ENCODE measurements around the gene AHI1.

The AHI1 gene

DNA sequence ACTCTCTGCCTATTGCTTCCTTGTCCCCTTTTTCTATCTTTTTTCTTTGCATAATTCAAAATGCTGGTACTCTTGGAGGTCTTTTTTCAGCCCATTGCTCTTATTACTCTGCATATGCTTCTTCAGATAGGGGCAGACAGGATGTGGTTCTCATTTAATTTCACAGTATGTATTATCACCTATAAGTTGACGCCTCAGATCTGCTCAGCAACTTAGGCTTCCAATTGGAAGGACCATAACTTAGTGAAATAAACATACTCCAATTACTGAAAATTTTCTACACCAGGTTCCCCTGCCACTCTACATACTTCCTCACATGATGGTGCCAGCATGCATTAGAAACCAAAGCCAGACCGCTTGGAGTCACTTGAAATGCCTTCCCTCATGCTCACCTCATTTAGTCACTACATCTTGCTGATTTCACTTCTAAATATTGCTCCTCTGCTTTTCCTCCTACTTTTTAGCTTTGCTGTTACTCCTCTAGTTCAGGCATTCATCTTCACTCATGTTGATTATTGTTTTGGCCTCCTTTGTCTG is 34.5 kb upstream of the AHI1 start:
- H2AK5ac ChIP-seq (ENCODE audit: low read depth, low read length) = no peak overlapping the region
- H3K23ac ChIP-seq (ENCODE audit: low read depth, low read length, poor library complexity) = no peak overlapping the region
- H2BK5ac ChIP-seq (ENCODE audit: low read length) = no peak overlapping the region
- no peak overlapping the region for H3K9ac ChIP-seq (ENCODE audit: low read depth, low read length, poor library complexity)
- H3K79me1 ChIP-seq (ENCODE audit: low read depth, low read length) = no peaks in the 10 kb centered on the region
- H3K27me3 ChIP-seq (ENCODE audit: control insufficient read depth in 3 of 3, insufficient read depth in 3 of 3, low read depth in 1 of 3, low read length in 3 of 3) = peaks cover 0 to 2% (median 0%) of the 10 kb centered on the region in 3 experiments
- H3K4me1 ChIP-seq (ENCODE audit: control insufficient read depth in 2 of 2, insufficient read depth in 1 of 2, low read depth in 1 of 2, low read length in 2 of 2) = no peaks in the 10 kb centered on the region
- no peak overlapping the region for H4K91ac ChIP-seq (ENCODE audit: low read depth, low read length, poor library complexity)
- no peak overlapping the region for H3K14ac ChIP-seq (ENCODE audit: low read length)
- no peak overlapping the region for H2BK12ac ChIP-seq (ENCODE audit: low read length)
- H3K18ac ChIP-seq (ENCODE audit: low read length) = no peak overlapping the region
- no peak overlapping the region for H3K4me3 ChIP-seq (ENCODE audit: low read length in 2 of 2)
- no peak overlapping the region for H3K4me2 ChIP-seq (ENCODE audit: insufficient read depth, low read length, poor library complexity, severe bottlenecking)
- no CpG with 5 or more reads among the region's 2 CpGs for WGBS, 2 donors (ENCODE audit: extremely low coverage in 2 of 2, insufficient read length in 2 of 2, insufficient replicate concordance in 1 of 2)
- no peak overlapping the region for H2BK15ac ChIP-seq (ENCODE audit: low read length)
- DNase-seq (ENCODE audit: low spot score) = no peak
- no peak overlapping the region for H2AFZ ChIP-seq (ENCODE audit: low read length)
- H3K27ac ChIP-seq (replicated peaks; ENCODE audit: low read length) = no peak overlapping the region
- no peaks in the 10 kb centered on the region for H3K9me3 ChIP-seq (replicated peaks in 1 of 2; ENCODE audit: control insufficient read depth in 2 of 2, insufficient read depth in 1 of 2, low read depth in 1 of 2, low read length in 2 of 2)
- H3K4ac ChIP-seq (ENCODE audit: low read length) = no peak overlapping the region
- no peak overlapping the region for H4K8ac ChIP-seq (ENCODE audit: low read depth, low read length)
- H3K36me3 ChIP-seq (replicated peaks in 1 of 2; ENCODE audit: control insufficient read depth in 2 of 2, insufficient read depth in 2 of 2, low read length in 2 of 2) = no peaks in the 10 kb centered on the region
- no peak overlapping the region for H2BK120ac ChIP-seq (ENCODE audit: low read depth, low read length)

DNA sequence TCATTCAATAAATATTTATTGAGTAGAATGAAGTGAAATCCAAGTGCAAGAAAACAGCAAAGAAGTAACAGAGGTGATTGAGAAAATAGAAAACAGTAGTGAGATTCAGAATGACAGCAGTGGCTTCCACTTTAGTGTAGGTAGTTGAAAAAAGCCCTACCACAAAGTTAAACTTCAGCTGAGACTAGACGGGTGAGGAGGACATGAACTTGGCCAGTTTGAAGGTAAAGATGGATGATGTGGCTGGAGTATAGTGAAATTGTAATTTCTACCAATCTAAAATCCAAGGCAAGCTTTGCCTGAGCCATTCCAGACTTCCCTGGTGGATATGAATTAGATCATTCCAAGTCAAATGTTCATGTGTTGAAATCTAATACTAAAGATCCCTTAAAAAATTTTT is 32.6 kb upstream of the AHI1 start:
- no peaks in the 10 kb centered on the region for H3K4me1 ChIP-seq (ENCODE audit: control insufficient read depth in 2 of 2, insufficient read depth in 1 of 2, low read depth in 1 of 2, low read length in 2 of 2)
- no peak overlapping the region for H2BK5ac ChIP-seq (ENCODE audit: low read length)
- DNase-seq (ENCODE audit: low spot score) = no peak
- H3K27ac ChIP-seq (replicated peaks; ENCODE audit: low read length) = no peak overlapping the region
- H2BK15ac ChIP-seq (ENCODE audit: low read length) = no peak overlapping the region
- H3K14ac ChIP-seq (ENCODE audit: low read length) = no peak overlapping the region
- H2AK5ac ChIP-seq (ENCODE audit: low read depth, low read length) = no peak overlapping the region
- H2BK12ac ChIP-seq (ENCODE audit: low read length) = no peak overlapping the region
- no peaks in the 10 kb centered on the region for H3K36me3 ChIP-seq (replicated peaks in 1 of 2; ENCODE audit: control insufficient read depth in 2 of 2, insufficient read depth in 2 of 2, low read length in 2 of 2)
- H3K4ac ChIP-seq (ENCODE audit: low read length) = no peak overlapping the region
- H2BK120ac ChIP-seq (ENCODE audit: low read depth, low read length) = no peak overlapping the region
- WGBS, 2 donors (ENCODE audit: extremely low coverage in 2 of 2, insufficient read length in 2 of 2, insufficient replicate concordance in 1 of 2) = no CpG with 5 or more reads among the region's 1 CpG
- no peak overlapping the region for H3K9ac ChIP-seq (ENCODE audit: low read depth, low read length, poor library complexity)
- no peak overlapping the region for H3K4me2 ChIP-seq (ENCODE audit: insufficient read depth, low read length, poor library complexity, severe bottlenecking)
- no peak overlapping the region for H4K91ac ChIP-seq (ENCODE audit: low read depth, low read length, poor library complexity)
- no peaks in the 10 kb centered on the region for H3K9me3 ChIP-seq (replicated peaks in 1 of 2; ENCODE audit: control insufficient read depth in 2 of 2, insufficient read depth in 1 of 2, low read depth in 1 of 2, low read length in 2 of 2)
- no peak overlapping the region for H4K8ac ChIP-seq (ENCODE audit: low read depth, low read length)
- no peak overlapping the region for H3K4me3 ChIP-seq (ENCODE audit: low read length in 2 of 2)
- no peak overlapping the region for H2AFZ ChIP-seq (ENCODE audit: low read length)
- peaks cover 0 to 2% (median 0%) of the 10 kb centered on the region in 3 experiments for H3K27me3 ChIP-seq (ENCODE audit: control insufficient read depth in 3 of 3, insufficient read depth in 3 of 3, low read depth in 1 of 3, low read length in 3 of 3)
- H3K23ac ChIP-seq (ENCODE audit: low read depth, low read length, poor library complexity) = no peak overlapping the region
- no peak overlapping the region for H3K18ac ChIP-seq (ENCODE audit: low read length)
- no peaks in the 10 kb centered on the region for H3K79me1 ChIP-seq (ENCODE audit: low read depth, low read length)

DNA sequence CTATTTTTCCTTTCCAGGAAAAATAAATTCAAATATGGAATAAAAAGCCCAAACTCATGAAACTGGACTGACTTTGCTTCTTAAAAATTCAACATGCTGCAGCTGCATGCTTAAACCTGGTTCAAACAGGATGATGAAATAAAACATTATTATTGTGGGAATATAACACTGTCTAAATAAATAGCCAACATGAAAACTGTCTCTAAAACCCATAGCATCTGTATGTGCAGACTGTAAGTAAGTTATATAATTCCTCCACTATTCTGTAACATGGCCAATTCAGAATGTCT is 30.4 kb upstream of the AHI1 start:
- Histone ChIP-seq H2BK120ac (ENCODE audit: low read depth, low read length) (no peak overlapping the region), H3K36me3 (replicated peaks in 1 of 2; ENCODE audit: control insufficient read depth in 2 of 2, insufficient read depth in 2 of 2, low read length in 2 of 2) (no peaks in the 10 kb centered on the region), H3K4me3 (ENCODE audit: low read length in 2 of 2) (no peak overlapping the region), H3K14ac (ENCODE audit: low read length) (no peak overlapping the region), H3K18ac (ENCODE audit: low read length) (no peak overlapping the region), H3K27me3 (ENCODE audit: control insufficient read depth in 3 of 3, insufficient read depth in 3 of 3, low read depth in 1 of 3, low read length in 3 of 3) (peaks cover 0 to 2% (median 0%) of the 10 kb centered on the region in 3 experiments), H2BK15ac (ENCODE audit: low read length) (no peak overlapping the region), H3K4me1 (ENCODE audit: control insufficient read depth in 2 of 2, insufficient read depth in 1 of 2, low read depth in 1 of 2, low read length in 2 of 2) (no peaks in the 10 kb centered on the region), H3K27ac (replicated peaks; ENCODE audit: low read length) (no peak overlapping the region), H2BK5ac (ENCODE audit: low read length) (no peak overlapping the region), H3K4me2 (ENCODE audit: insufficient read depth, low read length, poor library complexity, severe bottlenecking) (no peak overlapping the region), H3K79me1 (ENCODE audit: low read depth, low read length) (no peaks in the 10 kb centered on the region), H2BK12ac (ENCODE audit: low read length) (no peak overlapping the region), H3K4ac (ENCODE audit: low read length) (no peak overlapping the region), H2AFZ (ENCODE audit: low read length) (no peak overlapping the region), H2AK5ac (ENCODE audit: low read depth, low read length) (no peak overlapping the region), H3K9ac (ENCODE audit: low read depth, low read length, poor library complexity) (no peak overlapping the region), H4K8ac (ENCODE audit: low read depth, low read length) (no peak overlapping the region), H4K91ac (ENCODE audit: low read depth, low read length, poor library complexity) (no peak overlapping the region), H3K23ac (ENCODE audit: low read depth, low read length, poor library complexity) (no peak overlapping the region), H3K9me3 (replicated peaks in 1 of 2; ENCODE audit: control insufficient read depth in 2 of 2, insufficient read depth in 1 of 2, low read depth in 1 of 2, low read length in 2 of 2) (no peaks in the 10 kb centered on the region)
- no peak for DNase-seq (ENCODE audit: low spot score)

DNA sequence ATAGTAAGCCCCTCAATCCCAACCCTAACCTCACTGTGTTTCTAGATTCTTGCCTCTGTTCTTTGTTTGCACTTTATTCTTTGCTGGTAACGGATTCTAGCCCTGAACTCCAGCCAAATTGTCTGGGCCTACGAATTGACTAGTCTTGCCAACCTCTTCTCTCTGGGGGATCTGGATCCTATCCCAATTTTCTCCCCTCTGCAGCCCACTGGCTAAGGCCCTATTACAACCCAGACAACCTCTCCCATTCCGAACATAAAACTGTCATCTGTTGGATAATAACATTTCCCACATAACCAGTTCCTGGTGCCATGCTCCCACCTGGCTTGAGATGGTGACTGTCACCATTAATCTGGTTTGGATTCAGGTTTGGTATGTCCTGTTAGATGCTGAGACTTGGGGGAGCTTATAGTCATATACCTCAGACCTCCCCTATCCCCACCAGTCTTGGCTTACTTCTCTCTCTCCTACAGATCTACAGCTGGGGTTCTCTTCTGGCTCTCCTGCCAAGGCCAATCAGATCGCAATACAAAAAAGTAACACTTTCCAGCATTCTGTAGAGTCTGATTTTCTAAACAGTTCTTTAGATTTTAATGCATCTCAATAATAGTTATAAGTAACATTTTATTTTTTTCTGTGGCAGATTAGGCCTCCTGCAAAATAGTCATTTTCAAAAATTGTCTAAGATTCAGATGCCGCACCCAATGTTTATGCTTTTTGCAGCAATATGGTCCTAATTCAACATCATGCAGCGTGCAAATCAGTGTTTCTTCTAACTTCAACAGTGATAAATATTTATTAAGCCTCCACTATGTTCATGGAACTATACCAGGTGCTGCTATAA is 29.8 kb upstream of the AHI1 start:
- no peak overlapping the region for H2BK120ac ChIP-seq (ENCODE audit: low read depth, low read length)

More for the DNA sequence above, 29.8 kb upstream of the AHI1 start:
- WGBS, 2 donors (ENCODE audit: extremely low coverage in 2 of 2, insufficient read length in 2 of 2, insufficient replicate concordance in 1 of 2) = no CpG with 5 or more reads among the region's 6 CpGs
- Histone ChIP-seq H3K9ac (ENCODE audit: low read depth, low read length, poor library complexity) (no peak overlapping the region), H3K9me3 (replicated peaks in 1 of 2; ENCODE audit: control insufficient read depth in 2 of 2, insufficient read depth in 1 of 2, low read depth in 1 of 2, low read length in 2 of 2) (no peaks in the 10 kb centered on the region), H3K4me2 (ENCODE audit: insufficient read depth, low read length, poor library complexity, severe bottlenecking) (no peak overlapping the region), H3K4me1 (ENCODE audit: control insufficient read depth in 2 of 2, insufficient read depth in 1 of 2, low read depth in 1 of 2, low read length in 2 of 2) (no peaks in the 10 kb centered on the region), H2BK5ac (ENCODE audit: low read length) (no peak overlapping the region), H3K14ac (ENCODE audit: low read length) (no peak overlapping the region), H4K8ac (ENCODE audit: low read depth, low read length) (no peak overlapping the region), H3K23ac (ENCODE audit: low read depth, low read length, poor library complexity) (no peak overlapping the region), H3K4me3 (ENCODE audit: low read length in 2 of 2) (no peak overlapping the region), H3K18ac (ENCODE audit: low read length) (no peak overlapping the region), H3K79me1 (ENCODE audit: low read depth, low read length) (no peaks in the 10 kb centered on the region), H4K91ac (ENCODE audit: low read depth, low read length, poor library complexity) (no peak overlapping the region), H2BK12ac (ENCODE audit: low read length) (no peak overlapping the region), H3K27ac (replicated peaks; ENCODE audit: low read length) (no peak overlapping the region), H3K4ac (ENCODE audit: low read length) (no peak overlapping the region), H2AFZ (ENCODE audit: low read length) (no peak overlapping the region), H3K27me3 (ENCODE audit: control insufficient read depth in 3 of 3, insufficient read depth in 3 of 3, low read depth in 1 of 3, low read length in 3 of 3) (peaks cover 0 to 2% (median 0%) of the 10 kb centered on the region in 3 experiments), H2AK5ac (ENCODE audit: low read depth, low read length) (no peak overlapping the region), H3K36me3 (replicated peaks in 1 of 2; ENCODE audit: control insufficient read depth in 2 of 2, insufficient read depth in 2 of 2, low read length in 2 of 2) (no peaks in the 10 kb centered on the region), H2BK15ac (ENCODE audit: low read length) (no peak overlapping the region)
- no peak for DNase-seq (ENCODE audit: low spot score)

Data from neuronal stem cell (in vitro differentiated cells).